Neural progenitor cell (in vitro differentiated cells): ENCODE results near the gene PFDN1. TPM values are rescaled to one million over a fixed set of nuclear protein-coding genes. Genes with fewer than 3 reads are reported as not detected.
A peak's percentile ranks its signal among the peaks of the same experiment; 100 is the strongest.

Experiments
- DNase-seq: peaks from one replicate; pipeline ENCODE4 v3.0.0-alpha.2; 2016; ENCODE audit warnings: low spot score
- H2AFZ ChIP-seq: fragments of 200-600 bp; sonication (generic); replicated peaks from 2 replicates; pipeline ENCODE4 v1.6.1; 2016; ENCODE audit warnings: antibody characterized with exemption
- H3F3A ChIP-seq: fragments of 200-600 bp; sonication (generic); 2 replicates; pipeline ENCODE4 v1.6.1; 2016; ENCODE audit warnings: antibody characterized with exemption, low read depth
- H3K27ac ChIP-seq: fragments of 200-600 bp; sonication (generic); 2 replicates; pipeline ENCODE4 v1.5.1; 2016; ENCODE audit warnings: mild to moderate bottlenecking
- H3K27me3 ChIP-seq: fragments of 200-600 bp; sonication (generic); 2 replicates; pipeline ENCODE4 v1.6.1; 2016; ENCODE audit warnings: mild to moderate bottlenecking, moderate library complexity
- H3K36me3 ChIP-seq: fragments of 200-600 bp; sonication (generic); 2 replicates; pipeline ENCODE4 v1.5.1; 2016
- H3K4me1 ChIP-seq: fragments of 200-600 bp; sonication (generic); 2 replicates; pipeline ENCODE4 v1.6.1; 2016; ENCODE audit warnings: mixed run types
- H3K4me2 ChIP-seq: fragments of 200-600 bp; sonication (generic); 2 replicates; pipeline ENCODE4 v1.6.1; 2016
- H3K4me3 ChIP-seq: fragments of 200-600 bp; sonication (generic); 2 replicates; pipeline ENCODE4 v1.5.1; 2016
- H3K79me2 ChIP-seq: fragments of 200-600 bp; sonication (generic); 2 replicates; pipeline ENCODE4 v1.6.1; 2016; ENCODE audit warnings: low read depth
- H3K9ac ChIP-seq: fragments of 200-600 bp; sonication (generic); 2 replicates; pipeline ENCODE4 v1.6.1; 2016
- H3K9me3 ChIP-seq: fragments of 200-600 bp; sonication (generic); 2 replicates; pipeline ENCODE4 v1.5.1; 2016; ENCODE audit warnings: low read depth
- H4K20me1 ChIP-seq: fragments of 200-600 bp; sonication (generic); 2 replicates; pipeline ENCODE4 v1.6.1; 2016; ENCODE audit warnings: low read depth
- H3K27ac Mint-ChIP-seq: 3 replicates; pipeline ENCODE4 v1.8.0; 2021; ENCODE audit warnings: mixed read lengths
- H3K27me3 Mint-ChIP-seq: 2 replicates; pipeline ENCODE4 v1.8.0; 2022; ENCODE audit warnings: low read depth, mild to moderate bottlenecking, inconsistent platforms, moderate library complexity, mixed read lengths; ENCODE audit not compliant: insufficient read depth
- H3K36me3 Mint-ChIP-seq: 3 replicates; pipeline ENCODE4 v1.8.0; 2021; ENCODE audit warnings: mixed read lengths
- H3K4me1 Mint-ChIP-seq: 3 replicates; pipeline ENCODE4 v1.8.0; 2021; ENCODE audit warnings: mixed read lengths
- H3K4me3 Mint-ChIP-seq: 3 replicates; pipeline ENCODE4 v1.8.0; 2021; ENCODE audit warnings: mild to moderate bottlenecking, moderate library complexity, mixed read lengths
- H3K9me3 Mint-ChIP-seq: 3 replicates; pipeline ENCODE4 v1.8.0; 2020; ENCODE audit warnings: mixed read lengths
- EZH2 ChIP-seq: fragments of 200-600 bp; sonication (generic); IDR thresholded peaks from 2 replicates; pipeline ENCODE4 v1.6.1; 2017; ENCODE audit warnings: antibody characterized with exemption, mild to moderate bottlenecking, moderate library complexity
- EZH2phosphoT487 ChIP-seq: fragments of 200-600 bp; sonication (generic); IDR thresholded peaks from 2 replicates; pipeline ENCODE4 v1.6.1; 2017; ENCODE audit warnings: antibody characterized with exemption
- total RNA-seq: library from RNA; depleted of rRNA; stranded (reverse); fragments of >200 nt; gene quantifications from 2 replicates; pipeline ENCODE4 v1.2.3, GENCODE V29; 2015; ENCODE audit warnings: low replicate concordance
- TF ChIP-seq, protein P1 (sequence below): fragments of 200-600 bp; sonication (generic); IDR thresholded peaks from 2 replicates; pipeline ENCODE4 v1.5.1; 2017; ENCODE audit warnings: antibody characterized with exemption, mild to moderate bottlenecking

Gene PFDN1
- total RNA-seq, 1 donor from 2014 or later = 79.8 TPM

DNA sequence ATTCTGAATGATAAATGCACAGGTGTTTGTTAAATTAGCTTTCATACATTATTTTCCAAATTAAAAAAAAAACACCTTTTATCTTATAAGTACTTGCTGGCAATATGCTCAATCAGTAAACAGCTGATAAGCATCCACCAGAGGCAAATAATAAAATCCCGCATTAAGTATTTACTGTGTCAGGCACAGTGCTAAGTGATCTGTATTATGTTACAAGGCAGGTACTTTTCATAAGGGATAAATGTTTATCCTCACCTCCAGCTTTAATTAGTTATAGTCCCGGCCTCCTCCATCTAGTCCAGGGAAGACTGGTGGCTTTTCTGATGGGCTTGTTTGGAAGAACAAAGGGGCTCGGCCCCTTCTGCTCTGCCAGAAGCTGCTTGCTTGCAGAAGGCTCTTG is 40.1 kb downstream of the PFDN1 start:
- Histone ChIP-seq H3K4me3 (no peak overlapping the region), H2AFZ (no peak overlapping the region), H3K9me3 (no peaks in the 10 kb centered on the region), H3K4me2 (no peak overlapping the region), H3K79me2 (peaks cover 66% of the 10 kb centered on the region), H3K27ac (no peak overlapping the region), H4K20me1 (peaks cover 35% of the 10 kb centered on the region), H3K4me1 (peaks cover 24% of the 10 kb centered on the region), H3K9ac (no peak overlapping the region), H3K36me3 (no peaks in the 10 kb centered on the region), H3F3A (peaks cover 18% of the 10 kb centered on the region), H3K27me3 (no peaks in the 10 kb centered on the region)
- Mint-ChIP-seq H3K4me3 (no peak overlapping the region), H3K27ac (no peak overlapping the region), H3K4me1 (peaks cover 17% of the 10 kb centered on the region), H3K9me3 (no peaks in the 10 kb centered on the region), H3K36me3 (peaks cover 22% of the 10 kb centered on the region), H3K27me3 (no peaks in the 10 kb centered on the region)
- DNase-seq = peak; percentile 25
- TF ChIP-seq, protein P1, sequence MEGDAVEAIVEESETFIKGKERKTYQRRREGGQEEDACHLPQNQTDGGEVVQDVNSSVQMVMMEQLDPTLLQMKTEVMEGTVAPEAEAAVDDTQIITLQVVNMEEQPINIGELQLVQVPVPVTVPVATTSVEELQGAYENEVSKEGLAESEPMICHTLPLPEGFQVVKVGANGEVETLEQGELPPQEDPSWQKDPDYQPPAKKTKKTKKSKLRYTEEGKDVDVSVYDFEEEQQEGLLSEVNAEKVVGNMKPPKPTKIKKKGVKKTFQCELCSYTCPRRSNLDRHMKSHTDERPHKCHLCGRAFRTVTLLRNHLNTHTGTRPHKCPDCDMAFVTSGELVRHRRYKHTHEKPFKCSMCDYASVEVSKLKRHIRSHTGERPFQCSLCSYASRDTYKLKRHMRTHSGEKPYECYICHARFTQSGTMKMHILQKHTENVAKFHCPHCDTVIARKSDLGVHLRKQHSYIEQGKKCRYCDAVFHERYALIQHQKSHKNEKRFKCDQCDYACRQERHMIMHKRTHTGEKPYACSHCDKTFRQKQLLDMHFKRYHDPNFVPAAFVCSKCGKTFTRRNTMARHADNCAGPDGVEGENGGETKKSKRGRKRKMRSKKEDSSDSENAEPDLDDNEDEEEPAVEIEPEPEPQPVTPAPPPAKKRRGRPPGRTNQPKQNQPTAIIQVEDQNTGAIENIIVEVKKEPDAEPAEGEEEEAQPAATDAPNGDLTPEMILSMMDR = no peak
- TF ChIP-seq EZH2 = no peak
- no peak for TF ChIP-seq EZH2phosphoT487

DNA sequence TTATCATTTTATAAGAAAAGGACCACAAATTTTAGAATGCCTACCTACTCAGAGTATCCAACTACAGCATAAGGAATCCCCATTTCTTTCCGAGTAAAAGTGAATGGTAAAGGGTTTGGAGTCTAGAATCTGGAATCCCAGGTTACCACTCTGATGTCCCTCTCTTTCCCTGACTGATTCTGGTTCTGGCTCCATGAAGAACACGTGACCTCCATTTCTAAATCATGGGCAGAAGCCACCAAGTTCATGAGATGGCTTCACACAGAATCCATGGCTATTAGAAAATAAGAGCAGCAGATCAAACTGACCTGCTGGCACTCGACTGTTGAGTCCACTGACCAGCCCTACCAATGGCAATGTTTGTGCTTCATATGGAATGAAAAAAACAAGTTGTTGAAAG is 40.7 kb downstream of the PFDN1 start:
- TF ChIP-seq EZH2phosphoT487 (no peak), EZH2 (no peak)
- TF ChIP-seq, protein P1 = no peak
- H4K20me1 ChIP-seq = peaks cover 32% of the 10 kb centered on the region
- no peak overlapping the region for H3K4me3 ChIP-seq
- H3K9ac ChIP-seq = no peak overlapping the region
- H3K27me3 ChIP-seq = no peaks in the 10 kb centered on the region
- no peaks in the 10 kb centered on the region for H3K9me3 Mint-ChIP-seq
- H3K27ac Mint-ChIP-seq = no peak overlapping the region
- H3F3A ChIP-seq = peaks cover 12% of the 10 kb centered on the region
- no peak for DNase-seq
- peaks cover 70% of the 10 kb centered on the region for H3K79me2 ChIP-seq
- H3K4me2 ChIP-seq = no peak overlapping the region
- H3K27me3 Mint-ChIP-seq = peaks cover under 1% of the 10 kb centered on the region
- H3K27ac ChIP-seq = no peak overlapping the region
- H3K9me3 ChIP-seq = no peaks in the 10 kb centered on the region
- no peak overlapping the region for H3K4me3 Mint-ChIP-seq
- H3K36me3 Mint-ChIP-seq = peaks cover 25% of the 10 kb centered on the region
- H3K4me1 Mint-ChIP-seq = peaks cover 12% of the 10 kb centered on the region
- no peaks in the 10 kb centered on the region for H3K36me3 ChIP-seq
- H3K4me1 ChIP-seq = peaks cover 17% of the 10 kb centered on the region
- no peak overlapping the region for H2AFZ ChIP-seq

DNA sequence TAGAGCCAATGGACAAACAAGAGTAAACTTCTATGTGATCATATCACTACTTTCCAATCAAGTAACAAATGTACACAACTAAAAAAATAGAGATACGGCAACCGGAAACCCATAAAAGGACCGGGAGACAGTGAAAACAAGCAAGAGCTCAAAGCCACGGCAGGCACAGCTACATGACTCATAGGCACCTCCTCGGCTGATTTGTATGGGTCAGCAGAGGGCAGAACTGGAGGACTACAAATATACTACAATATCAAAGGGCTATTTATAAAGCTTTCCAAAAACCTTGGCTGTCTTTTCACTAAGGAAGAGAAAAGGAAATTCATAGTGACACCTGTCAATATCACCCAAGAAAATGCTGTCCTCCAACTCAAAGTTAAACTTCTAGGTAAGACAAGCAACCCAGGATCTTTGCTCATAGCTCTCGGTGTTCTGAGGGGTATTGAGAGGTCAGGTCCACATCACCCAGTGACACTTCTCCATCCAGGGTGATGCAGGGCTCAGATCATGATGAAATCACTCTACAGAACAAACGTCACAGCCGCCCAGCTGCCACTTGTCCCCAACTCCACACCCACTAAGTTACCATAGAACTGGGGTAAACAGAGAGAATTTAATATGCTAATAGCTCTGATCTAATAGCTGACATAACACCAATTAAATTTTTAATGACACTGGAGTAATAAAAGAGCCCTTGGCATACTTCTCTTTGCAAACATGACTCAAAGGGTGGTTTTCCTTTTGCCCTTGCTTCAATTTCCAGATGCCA is 41.3 kb downstream of the PFDN1 start:
- Histone ChIP-seq H3K9me3 (no peaks in the 10 kb centered on the region), H3F3A (peaks cover 5% of the 10 kb centered on the region), H3K36me3 (no peaks in the 10 kb centered on the region), H2AFZ (no peak overlapping the region), H3K4me3 (no peak overlapping the region), H3K79me2 (peaks cover 71% of the 10 kb centered on the region), H3K27me3 (no peaks in the 10 kb centered on the region), H3K27ac (no peak overlapping the region), H3K4me2 (no peak overlapping the region), H3K9ac (no peak overlapping the region), H3K4me1 (peaks cover 11% of the 10 kb centered on the region), H4K20me1 (peaks cover 27% of the 10 kb centered on the region)
- DNase-seq = no peak
- Mint-ChIP-seq H3K27me3 (peaks cover 2% of the 10 kb centered on the region), H3K4me3 (no peak overlapping the region), H3K27ac (peak overlapping the region; percentile 11), H3K4me1 (peaks cover 9% of the 10 kb centered on the region), H3K9me3 (no peaks in the 10 kb centered on the region), H3K36me3 (peaks cover 25% of the 10 kb centered on the region)
- no peak for TF ChIP-seq EZH2
- TF ChIP-seq, protein P1 = no peak
- TF ChIP-seq EZH2phosphoT487 = no peak
